Aorta (tissue), 5 donors: ENCODE measurements around the gene MGAT4B. TPM values are rescaled to one million over a fixed set of nuclear protein-coding genes. Genes with fewer than 3 reads are reported as not detected.
"Not testable (repeated sequence)": the region's sequence is repeated elsewhere in the genome, so short reads cannot be mapped to it uniquely, and the experiment has no call there.

Experiments
- ATAC-seq: fragments of 200-7000 bp; cut with Tn5 transposase; one replicate; pipeline ENCODE4 v1.9.1; 2022; ENCODE audit warnings: moderate library complexity; ENCODE audit not compliant: low FRiP score
- DNase-seq, 2 donors: peaks; one replicate each; pipeline ENCODE4 v3.0.0-alpha.2; 2020
- H3K27ac ChIP-seq, 2 donors: one replicate each; pipeline ENCODE4 v1.5.1; 2013; ENCODE audit warnings: low read length in 2 of 2, mild to moderate bottlenecking in 2 of 2, moderate library complexity in 2 of 2, control low read depth in 1 of 2, inconsistent platforms in 1 of 2, low read depth in 1 of 2
- H3K27me3 ChIP-seq, 2 donors: one replicate each; pipeline ENCODE4 v1.6.1; 2013; ENCODE audit warnings: control low read depth in 1 of 2, low read length in 1 of 2, mild to moderate bottlenecking in 1 of 2, moderate library complexity in 1 of 2; ENCODE audit not compliant: insufficient read depth in 2 of 2, control insufficient read depth in 1 of 2
- H3K36me3 ChIP-seq, 2 donors: one replicate each; pipeline ENCODE4 v1.6.1; 2013; ENCODE audit warnings: control low read depth in 1 of 2, low read length in 1 of 2, mild to moderate bottlenecking in 1 of 2; ENCODE audit not compliant: insufficient read depth in 2 of 2, control insufficient read depth in 1 of 2
- H3K4me1 ChIP-seq, 2 donors: one replicate each; pipeline ENCODE4 v1.6.1; 2013; ENCODE audit warnings: low read length in 2 of 2, control low read depth in 1 of 2, mild to moderate bottlenecking in 1 of 2, moderate library complexity in 1 of 2; ENCODE audit not compliant: insufficient read depth in 2 of 2, control insufficient read depth in 1 of 2
- H3K4me3 ChIP-seq, 2 donors: one replicate each; pipeline ENCODE4 v1.5.1; 2013; ENCODE audit warnings: low read length in 2 of 2, control low read depth in 1 of 2, mild to moderate bottlenecking in 1 of 2
- H3K9me3 ChIP-seq: one replicate; pipeline ENCODE4 v1.6.1; 2013; ENCODE audit warnings: mild to moderate bottlenecking, low read length; ENCODE audit not compliant: control insufficient read depth
- WGBS, 2 donors: extraction: QIAGEN DNeasy Blood & Tissue Kit; methylation state at CpG; one replicate each; pipeline ENCODE4 v1.1.7; 2013; 5-methylcytosine and 5-hydroxymethylcytosine counted together
- intact Hi-C, 2 donors: fragments of 100-400 bp; cut with DNase I; formaldehyde crosslinking; loops; one replicate each; pipeline versions ENCODE4 v1.14.2 to v1.15.0; 2022
- polyA plus RNA-seq, 2 donors: library from polyadenylated mRNA; stranded (reverse); fragments of 200-250 nt; gene quantifications; one replicate each; pipeline ENCODE4 v1.2.3, GENCODE V29; 2013
- total RNA-seq, 2 donors: library from RNA; stranded (reverse); fragmentation: NEBNext Ultra II Directional; extraction: Animal tissue kit (Norgen Biotek cat#: 25700); gene quantifications; one replicate each; pipeline ENCODE4 v1.2.1, GENCODE V29; 2021
- donor health status: healthy with polysubstance abuse.
- donor health status: Bipolar disorder and iron deficiency.
- donor health status: DM: no; HTN: no; CAD: no.
- donor health status: DM: no; HTN: no; CAD: no.
- donor health status: DM: yes; HTN: yes; CAD: no.

MGAT4B gene
- total and polyA plus RNA-seq, 4 donors = 56.0 to 78.8 (median 76.0) TPM

DNA sequence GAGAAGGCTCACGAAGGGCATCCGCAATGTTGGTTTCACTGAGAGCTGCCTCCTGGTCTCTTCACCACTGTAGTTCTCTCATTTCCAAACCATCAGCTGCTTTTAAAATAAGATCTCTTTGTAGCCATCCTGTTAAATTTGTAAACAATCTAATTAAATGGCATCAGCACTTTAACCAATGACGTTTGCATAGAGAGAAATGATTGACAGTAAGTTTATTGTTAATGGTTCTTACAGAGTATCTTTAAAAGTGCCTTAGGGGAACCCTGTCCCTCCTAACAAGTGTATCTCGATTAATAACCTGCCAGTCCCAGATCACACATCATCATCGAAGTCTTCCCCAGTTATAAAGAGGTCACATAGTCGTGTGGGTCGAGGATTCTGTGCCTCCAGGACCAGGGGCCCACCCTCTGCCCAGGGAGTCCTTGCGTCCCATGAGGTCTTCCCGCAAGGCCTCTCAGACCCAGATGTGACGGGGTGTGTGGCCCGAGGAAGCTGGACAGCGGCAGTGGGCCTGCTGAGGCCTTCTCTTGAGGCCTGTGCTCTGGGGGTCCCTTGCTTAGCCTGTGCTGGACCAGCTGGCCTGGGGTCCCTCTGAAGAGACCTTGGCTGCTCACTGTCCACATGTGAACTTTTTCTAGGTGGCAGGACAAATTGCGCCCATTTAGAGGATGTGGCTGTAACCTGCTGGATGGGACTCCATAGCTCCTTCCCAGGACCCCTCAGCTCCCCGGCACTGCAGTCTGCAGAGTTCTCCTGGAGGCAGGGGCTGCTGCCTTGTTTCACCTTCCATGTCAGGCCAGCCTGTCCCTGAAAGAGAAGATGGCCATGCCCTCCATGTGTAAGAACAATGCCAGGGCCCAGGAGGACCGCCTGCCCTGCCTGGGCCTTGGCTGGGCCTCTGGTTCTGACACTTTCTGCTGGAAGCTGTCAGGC lies 30.7 kb upstream of the MGAT4B start:
- Histone ChIP-seq H3K4me3 (no peak overlapping the region), H3K9me3 (no peaks in the 10 kb centered on the region), H3K27ac (no peak overlapping the region), H3K36me3 (peaks cover 4 to 22% of the 10 kb centered on the region in 2 donors), H3K4me1 (no peaks in the 10 kb centered on the region), H3K27me3 (no peaks in the 10 kb centered on the region)
- WGBS, 2 donors = 84 to 85% methylated on average over 15 of the region's 15 CpGs
- peak in 1 of 2 donors; percentile 58 for DNase-seq
- intact Hi-C loops = no loop called here
- ATAC-seq = peak; percentile 28

GRCh38 chr5:179836225-179837019 lies 29.8 kb upstream of the MGAT4B start:
- Histone ChIP-seq H3K9me3 (no peaks in the 10 kb centered on the region), H3K36me3 (peaks cover 4 to 22% of the 10 kb centered on the region in 2 donors), H3K4me1 (no peaks in the 10 kb centered on the region), H3K27me3 (no peaks in the 10 kb centered on the region), H3K27ac (no peak overlapping the region), H3K4me3 (no peak overlapping the region)
- DNase-seq (peak in 1 of 2 donors; percentile 78), ATAC-seq (peak; percentile 34)
- WGBS, 2 donors = 84 to 86% methylated on average over 19 of the region's 19 CpGs
- intact Hi-C loops = no loop called here

GRCh38 chr5:179834871-179835270 lies 28.2 kb upstream of the MGAT4B start:
- H3K27me3 ChIP-seq, H3K27ac ChIP-seq, intact Hi-C loops, H3K4me3 ChIP-seq, ATAC-seq, H3K4me1 ChIP-seq, DNase-seq, H3K9me3 ChIP-seq: not testable (repeated sequence)
- WGBS, 2 donors = 93 to 94% methylated on average over 20 to 25 of the region's 28 CpGs
- peaks cover 4 to 25% of the 10 kb centered on the region in 2 donors for H3K36me3 ChIP-seq

GRCh38 chr5:179834120-179834519 lies 27.5 kb upstream of the MGAT4B start:
- peaks cover 4 to 25% of the 10 kb centered on the region in 2 donors for H3K36me3 ChIP-seq
- ATAC-seq (no peak), DNase-seq (no peak)
- no peaks in the 10 kb centered on the region for H3K9me3 ChIP-seq
- intact Hi-C loops = no loop called here
- no peaks in the 10 kb centered on the region for H3K4me1 ChIP-seq
- no peaks in the 10 kb centered on the region for H3K27me3 ChIP-seq
- H3K4me3 ChIP-seq = no peak overlapping the region
- H3K27ac ChIP-seq = no peak overlapping the region
- 87 to 90% methylated on average over 8 of the region's 8 CpGs for WGBS, 2 donors

GRCh38 chr5:179833709-179834070 lies 27.0 kb upstream of the MGAT4B start:
- no peak for DNase-seq
- Histone ChIP-seq H3K27ac (no peak overlapping the region), H3K27me3 (no peaks in the 10 kb centered on the region), H3K4me3 (no peak overlapping the region), H3K4me1 (no peaks in the 10 kb centered on the region), H3K9me3 (no peaks in the 10 kb centered on the region), H3K36me3 (peaks cover 4 to 25% of the 10 kb centered on the region in 2 donors)
- no peak for ATAC-seq
- intact Hi-C loops = no loop called here
- WGBS, 2 donors = 95 to 96% methylated on average over 3 of the region's 3 CpGs

GRCh38 chr5:179833056-179833708 lies 26.5 kb upstream of the MGAT4B start:
- Histone ChIP-seq H3K9me3 (no peaks in the 10 kb centered on the region), H3K36me3 (peaks cover 4 to 25% of the 10 kb centered on the region in 2 donors), H3K4me1 (no peaks in the 10 kb centered on the region), H3K27ac (no peak overlapping the region), H3K27me3 (no peaks in the 10 kb centered on the region), H3K4me3 (no peak overlapping the region)
- intact Hi-C loops = no loop called here
- DNase-seq (no peak), ATAC-seq (no peak)
- 88% methylated on average over 23 of the region's 23 CpGs for WGBS, 2 donors

DNA sequence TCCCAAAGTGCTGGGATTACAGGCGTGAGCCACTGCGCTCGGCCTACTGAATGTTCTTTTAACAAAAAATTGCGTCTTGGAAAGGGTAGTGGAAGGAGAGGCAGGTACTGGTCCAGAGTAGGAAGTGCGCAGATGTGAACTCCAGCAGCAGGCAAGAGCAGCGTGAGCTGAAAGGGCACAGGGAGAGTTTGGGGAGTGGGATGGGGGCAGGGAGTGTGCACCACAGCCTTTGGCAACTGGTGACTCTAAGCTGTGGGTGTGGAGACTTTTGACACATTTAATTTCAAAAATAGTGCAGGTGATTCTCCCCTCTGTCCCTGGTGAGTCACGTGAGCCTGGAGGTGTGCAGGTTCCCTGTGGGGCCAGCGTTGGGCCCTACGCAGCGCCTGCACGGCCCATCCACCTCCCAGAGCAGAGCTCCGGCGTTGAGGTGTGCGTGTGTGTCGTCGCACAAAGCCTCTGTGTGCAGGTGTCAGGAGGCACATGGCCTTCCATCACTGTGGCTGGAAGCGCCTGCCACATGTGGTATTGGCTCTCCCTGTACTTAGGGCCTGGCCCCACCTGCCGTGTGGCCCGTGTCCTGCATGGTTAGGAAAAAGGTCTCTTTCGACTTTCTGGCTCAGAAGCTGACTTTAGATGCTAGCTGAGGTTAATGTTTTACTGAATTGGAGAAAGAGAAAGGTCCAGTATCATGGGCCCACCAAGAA lies 25.5 kb upstream of the MGAT4B start:
- Histone ChIP-seq H3K4me3 (no peak overlapping the region), H3K27me3 (no peaks in the 10 kb centered on the region), H3K27ac (no peak overlapping the region), H3K4me1 (no peaks in the 10 kb centered on the region), H3K36me3 (peaks cover 4 to 24% of the 10 kb centered on the region in 2 donors), H3K9me3 (no peaks in the 10 kb centered on the region)
- ATAC-seq (peak; percentile 13), DNase-seq (no peak)
- WGBS, 2 donors = 90 to 92% methylated on average over 20 of the region's 20 CpGs
- intact Hi-C loops = no loop called here

DNA sequence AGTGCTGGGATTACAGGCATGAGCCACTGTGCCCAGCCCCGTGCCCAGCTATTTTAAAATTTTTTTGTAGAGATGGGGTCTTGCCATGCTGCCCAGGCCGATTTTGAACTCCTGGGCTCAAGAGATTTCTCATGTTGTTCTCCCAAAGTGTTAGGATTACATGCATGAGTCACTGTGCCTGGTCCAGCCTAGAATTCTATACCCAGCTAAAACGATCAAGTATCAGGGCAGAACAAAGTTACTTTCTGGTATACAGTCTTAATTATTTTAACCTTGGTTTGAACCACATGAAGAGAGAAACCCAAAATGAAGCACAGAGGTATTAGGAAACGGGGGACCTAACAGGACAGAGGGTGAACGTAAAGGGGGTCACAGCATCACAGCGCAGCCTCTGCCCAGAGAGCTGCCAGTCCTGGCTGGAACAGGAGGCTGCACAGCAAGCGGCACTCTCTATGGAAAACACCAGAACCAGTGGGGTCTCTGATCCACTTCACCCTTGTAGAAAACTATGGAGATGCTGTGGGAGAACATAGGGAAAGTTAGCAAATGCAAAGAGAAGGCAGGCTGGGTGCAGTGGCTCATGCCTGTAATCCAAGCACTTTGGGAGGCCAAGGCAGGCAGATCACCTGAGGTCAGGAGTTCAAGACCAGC lies 24.3 kb upstream of the MGAT4B start:
- H3K27me3 ChIP-seq = no peaks in the 10 kb centered on the region
- H3K9me3 ChIP-seq = no peaks in the 10 kb centered on the region
- no peak overlapping the region for H3K27ac ChIP-seq
- 95% methylated on average over 7 of the region's 7 CpGs for WGBS, 2 donors
- ATAC-seq (no peak), DNase-seq (no peak)
- no peaks in the 10 kb centered on the region for H3K4me1 ChIP-seq
- intact Hi-C loops = no loop called here
- H3K4me3 ChIP-seq = no peak overlapping the region
- peaks cover 7 to 18% of the 10 kb centered on the region in 2 donors for H3K36me3 ChIP-seq
